ENCODE measurements around the gene CRYBB2.
"Not testable (repeated sequence)": the region's sequence is repeated elsewhere in the genome, so short reads cannot be mapped to it uniquely, and the experiment has no call there.

Gene CRYBB2

GRCh38 chr22:25232301-25232700 is 12.9 kb downstream of the CRYBB2 start:
- Mint-ChIP-seq H3K4me1 (peaks cover 7% of the 10 kb centered on the region), H3K27ac (no peak overlapping the region), H3K36me3 (ENCODE audit: low read depth) (no peaks in the 10 kb centered on the region), H3K27me3 (ENCODE audit: low read depth, poor library complexity) (peaks cover 28% of the 10 kb centered on the region), H3K4me3 (no peak overlapping the region), H3K9me3 (no peaks in the 10 kb centered on the region)
- TF ChIP-seq CTCF (IDR thresholded peaks at IDR 0.05): no peak
- no peak for DNase-seq

GRCh38 chr22:25233706-25234105 is 14.3 kb downstream of the CRYBB2 start:
- not testable (repeated sequence) for H3K4me3 Mint-ChIP-seq; H3K27ac Mint-ChIP-seq; H3K36me3 Mint-ChIP-seq (ENCODE audit: low read depth); H3K9me3 Mint-ChIP-seq; DNase-seq; H3K4me1 Mint-ChIP-seq
- H3K27me3 Mint-ChIP-seq (ENCODE audit: low read depth, poor library complexity): peaks cover 37% of the 10 kb centered on the region

GRCh38 chr22:25235547-25236290 is 16.3 kb downstream of the CRYBB2 start:
- H3K27ac Mint-ChIP-seq: no peak overlapping the region
- H3K9me3 Mint-ChIP-seq: no peaks in the 10 kb centered on the region
- H3K4me3 Mint-ChIP-seq: peak overlapping the region; percentile 39
- H3K36me3 Mint-ChIP-seq (ENCODE audit: low read depth): no peaks in the 10 kb centered on the region
- peak; percentile 92 for DNase-seq
- peak; percentile 73 for TF ChIP-seq CTCF (IDR thresholded peaks at IDR 0.05)
- H3K4me1 Mint-ChIP-seq: peaks cover 7% of the 10 kb centered on the region
- peaks cover 49% of the 10 kb centered on the region for H3K27me3 Mint-ChIP-seq (ENCODE audit: low read depth, poor library complexity)

GRCh38 chr22:25236417-25236816 is 17.0 kb downstream of the CRYBB2 start:
- no peak for TF ChIP-seq CTCF (IDR thresholded peaks at IDR 0.05)
- Mint-ChIP-seq H3K27ac (no peak overlapping the region), H3K36me3 (ENCODE audit: low read depth) (no peaks in the 10 kb centered on the region), H3K4me1 (peaks cover 7% of the 10 kb centered on the region), H3K9me3 (no peaks in the 10 kb centered on the region), H3K27me3 (ENCODE audit: low read depth, poor library complexity) (peaks cover 56% of the 10 kb centered on the region), H3K4me3 (no peak overlapping the region)
- no peak for DNase-seq

GRCh38 chr22:25237503-25237902 is 18.1 kb downstream of the CRYBB2 start:
- Mint-ChIP-seq H3K4me1 (peaks cover 7% of the 10 kb centered on the region), H3K9me3 (no peaks in the 10 kb centered on the region), H3K27ac (no peak overlapping the region), H3K27me3 (ENCODE audit: low read depth, poor library complexity) (peaks cover 62% of the 10 kb centered on the region), H3K4me3 (no peak overlapping the region), H3K36me3 (ENCODE audit: low read depth) (no peaks in the 10 kb centered on the region)
- TF ChIP-seq CTCF (IDR thresholded peaks at IDR 0.05): no peak
- DNase-seq: no peak

- not testable (repeated sequence) for H3K36me3 Mint-ChIP-seq (ENCODE audit: low read depth); H3K4me1 Mint-ChIP-seq; H3K4me3 Mint-ChIP-seq; H3K27ac Mint-ChIP-seq; H3K9me3 Mint-ChIP-seq; DNase-seq
- peaks cover 62% of the 10 kb centered on the region for H3K27me3 Mint-ChIP-seq (ENCODE audit: low read depth, poor library complexity)
These were observed 18.6 kb downstream of the CRYBB2 start for GRCh38 chr22:25238058-25238457.

GRCh38 chr22:25255169-25255568 is 35.7 kb downstream of the CRYBB2 start:
- not testable (repeated sequence) for H3K4me3 Mint-ChIP-seq; H3K4me1 Mint-ChIP-seq; H3K27ac Mint-ChIP-seq; DNase-seq; H3K36me3 Mint-ChIP-seq (ENCODE audit: low read depth); H3K9me3 Mint-ChIP-seq
- peaks cover 15% of the 10 kb centered on the region for H3K27me3 Mint-ChIP-seq (ENCODE audit: low read depth, poor library complexity)

GRCh38 chr22:25267567-25267966 is 48.1 kb downstream of the CRYBB2 start:
- H3K27me3 Mint-ChIP-seq (ENCODE audit: low read depth, poor library complexity): peaks cover 35% of the 10 kb centered on the region
- DNase-seq; H3K36me3 Mint-ChIP-seq (ENCODE audit: low read depth); H3K4me1 Mint-ChIP-seq; H3K27ac Mint-ChIP-seq; H3K4me3 Mint-ChIP-seq: not testable (repeated sequence)
- peaks cover 20% of the 10 kb centered on the region for H3K9me3 Mint-ChIP-seq

- H3K4me1 Mint-ChIP-seq; H3K27ac Mint-ChIP-seq; H3K4me3 Mint-ChIP-seq; H3K36me3 Mint-ChIP-seq (ENCODE audit: low read depth); DNase-seq: not testable (repeated sequence)
- Mint-ChIP-seq H3K27me3 (ENCODE audit: low read depth, poor library complexity) (peaks cover 38% of the 10 kb centered on the region), H3K9me3 (peaks cover 26% of the 10 kb centered on the region)
These were observed 49.5 kb downstream of the CRYBB2 start for GRCh38 chr22:25268902-25269301.

- not testable (repeated sequence) for H3K27ac Mint-ChIP-seq; H3K4me1 Mint-ChIP-seq; H3K36me3 Mint-ChIP-seq (ENCODE audit: low read depth); H3K4me3 Mint-ChIP-seq; DNase-seq
- peaks cover 41% of the 10 kb centered on the region for H3K27me3 Mint-ChIP-seq (ENCODE audit: low read depth, poor library complexity)
- peaks cover 30% of the 10 kb centered on the region for H3K9me3 Mint-ChIP-seq
These were observed 50.6 kb downstream of the CRYBB2 start for GRCh38 chr22:25270061-25270460.

GRCh38 chr22:25273231-25273630 is 53.8 kb downstream of the CRYBB2 start:
- not testable (repeated sequence) for H3K27ac Mint-ChIP-seq; H3K36me3 Mint-ChIP-seq (ENCODE audit: low read depth); H3K4me1 Mint-ChIP-seq; H3K4me3 Mint-ChIP-seq; DNase-seq
- Mint-ChIP-seq H3K9me3 (peaks cover 31% of the 10 kb centered on the region), H3K27me3 (ENCODE audit: low read depth, poor library complexity) (peaks cover 57% of the 10 kb centered on the region)

Data from nephron progenitor cell (in vitro differentiated cells).